ENCODE measurements around the gene RPP21.

- no peak for TF ChIP-seq CTCF (conservative IDR thresholded peaks at IDR 0.05 in 1 of 2, IDR thresholded peaks at IDR 0.05 in 1 of 2; ENCODE audit: low read depth in 1 of 2, low read length in 2 of 2)
- TF ChIP-seq EZH2 (IDR thresholded peaks at IDR 0.05; ENCODE audit: low read length, missing control alignments), result no peak
These were observed 4.0 kb downstream of the RPP21 start for GRCh38 chr6:30348957-30349356.

Measured in fibroblast of lung (primary cell).